GM12878 (cell line): ENCODE data around the gene SSNA1. TPM values are rescaled to one million over a fixed set of nuclear protein-coding genes. Genes with fewer than 3 reads are reported as not detected.

Experiments
- ATAC-seq: fragments of 200-7000 bp; cut with Tn5 transposase; 3 replicates; pipeline ENCODE4 v1.9.1; 2020; ENCODE audit warnings: mild to moderate bottlenecking, moderate library complexity
- BruUV-seq: library from RNA; stranded (reverse); fragments of 400-500 nt; replicated peaks from 2 replicates; lab custom pipeline; 2021; lab: Mats Ljungman, UMichigan
- CTCF ChIA-PET: fragments of 300-600 bp; sonication (Branson Sonifier 250); formaldehyde crosslinking; extraction: SDS; loops from one replicate; lab custom pipeline; 2021; ENCODE audit warnings: inconsistent platforms; lab: Yijun Ruan, JAX
- POLR2A ChIA-PET: fragments of 350-600 bp; formaldehyde crosslinking; extraction: SDS; loops from one replicate; lab custom pipeline; 2021; ENCODE audit warnings: inconsistent platforms; lab: Charles Lee
- RAD21 ChIA-PET: fragments of 300-600 bp; sonication (Branson Sonifier 250); formaldehyde crosslinking; loops from one replicate; lab custom pipeline; 2023; ENCODE audit warnings: antibody characterized with exemption; ENCODE audit not compliant: unreplicated experiment; lab: Charles Lee
- SMC1A ChIA-PET: fragments of 300-600 bp; sonication (Branson Sonifier 250); formaldehyde crosslinking; loops from one replicate; lab custom pipeline; 2023; ENCODE audit not compliant: unreplicated experiment, uncharacterized antibody; lab: Charles Lee
- DNase-seq: peaks from one replicate; pipeline ENCODE4 v3.0.0-alpha.2; 2011; ENCODE audit warnings: low read depth, low spot score
- FAIRE-seq: peaks from 3 replicates; lab custom pipeline; 2011; peaks lifted over from hg19 to GRCh38; lab: Jason Lieb, UNC
- H2AFZ ChIP-seq: 2 replicates; pipeline ENCODE4 v1.6.0; 2011; ENCODE audit warnings: low read depth, low read length, control low read depth; ENCODE audit not compliant: control insufficient read depth
- H3K27ac ChIP-seq: 2 replicates; pipeline ENCODE4 v1.5.1; 2011; ENCODE audit warnings: control low read depth; ENCODE audit not compliant: control insufficient read depth, insufficient read depth
- H3K27me3 ChIP-seq, 2 experiments: replicated peaks in 1 of 2; 2 replicates each; pipeline versions ENCODE4 v1.6.0 to v1.6.1; 2011; ENCODE audit warnings: low read length in 1 of 2; ENCODE audit not compliant: control insufficient read depth in 2 of 2, insufficient read depth in 2 of 2
- H3K36me3 ChIP-seq, 2 experiments: 2 replicates each; pipeline ENCODE4 v1.5.1; 2011; ENCODE audit warnings: low read length in 1 of 2; ENCODE audit not compliant: control insufficient read depth in 2 of 2, insufficient read depth in 2 of 2
- H3K4me1 ChIP-seq: 2 replicates; pipeline ENCODE4 v1.6.1; 2011; ENCODE audit warnings: mild to moderate bottlenecking, low read length, moderate library complexity, mixed read lengths; ENCODE audit not compliant: control insufficient read depth, insufficient read depth
- H3K4me2 ChIP-seq: 2 replicates; pipeline ENCODE4 v1.6.0; 2011; ENCODE audit warnings: control low read depth; ENCODE audit not compliant: control insufficient read depth, insufficient read depth
- H3K4me3 ChIP-seq: fragments of 200-600 bp; sonication (generic); 2 replicates; pipeline ENCODE4 v1.5.1; 2016
- H3K79me2 ChIP-seq: 2 replicates; pipeline ENCODE4 v1.6.0; 2011; ENCODE audit warnings: low read length; ENCODE audit not compliant: control insufficient read depth, insufficient read depth
- H3K9ac ChIP-seq: 2 replicates; pipeline ENCODE4 v1.8.0; 2011; ENCODE audit warnings: low read length, control low read depth, mixed read lengths; ENCODE audit not compliant: control insufficient read depth, insufficient read depth
- H3K9me3 ChIP-seq: replicated peaks from 3 replicates; pipeline ENCODE4 v1.5.1; 2011; ENCODE audit warnings: mild to moderate bottlenecking, low read length; ENCODE audit not compliant: control insufficient read depth, insufficient read depth
- H4K20me1 ChIP-seq: 2 replicates; pipeline ENCODE4 v1.6.0; 2011; ENCODE audit not compliant: control insufficient read depth, insufficient read depth
- BHLHE40 ChIP-seq, 2 experiments: fragments of 450-650 bp in 1 of 2; IDR thresholded peaks; 2 replicates each; pipeline ENCODE4 v1.6.1; 2011 to 2017; ENCODE audit warnings: low read depth in 2 of 2, borderline replicate concordance in 1 of 2, improper control_type of control experiment in 1 of 2, low read length in 1 of 2, mild to moderate bottlenecking in 1 of 2
- CBX5 ChIP-seq: sonication (generic); IDR thresholded peaks from 2 replicates; pipeline ENCODE4 v1.6.1; 2016; ENCODE audit warnings: low read depth, moderate library complexity, mild to moderate bottlenecking, inconsistent platforms
- CHD2 ChIP-seq: IDR thresholded peaks from 2 replicates; pipeline ENCODE4 v1.6.1; 2011; ENCODE audit warnings: low read depth, low read length, improper control_type of control experiment, borderline replicate concordance
- EGR1 ChIP-seq, 2 experiments: IDR thresholded peaks; 1 replicate in 1 of 2; 2 replicates in 1 of 2; pipeline ENCODE4 v1.6.1; 2011 to 2012; ENCODE audit warnings: low read depth in 2 of 2, low read length in 2 of 2, borderline replicate concordance in 1 of 2, mild to moderate bottlenecking in 1 of 2, moderate library complexity in 1 of 2
- EP300 ChIP-seq, 2 experiments: fragments of 150-350 bp in 1 of 2; IDR thresholded peaks; 2 replicates each; pipeline ENCODE4 v1.6.1; 2011 to 2012; ENCODE audit warnings: low read depth in 2 of 2, low read length in 2 of 2, borderline replicate concordance in 1 of 2, improper control_type of control experiment in 1 of 2, inconsistent platforms in 1 of 2; ENCODE audit not compliant: control insufficient read depth in 1 of 2
- IKZF2 ChIP-seq, 2 experiments: fragments of 450-650 bp; IDR thresholded peaks; 2 replicates each; pipeline ENCODE4 v1.6.1; 2017; ENCODE audit warnings: mild to moderate bottlenecking in 2 of 2, moderate library complexity in 2 of 2
- JUND ChIP-seq: IDR thresholded peaks from 2 replicates; pipeline ENCODE4 v1.6.1; 2012; ENCODE audit warnings: low read depth, mild to moderate bottlenecking, low read length, improper control_type of control experiment, moderate library complexity
- NRF1 ChIP-seq: conservative IDR thresholded peaks from 2 replicates; pipeline ENCODE4 v1.6.1; 2011; ENCODE audit warnings: mild to moderate bottlenecking, low read depth, low read length, improper control_type of control experiment
- POLR2AphosphoS5 ChIP-seq: IDR thresholded peaks from 2 replicates; pipeline ENCODE4 v1.6.1; 2011; ENCODE audit warnings: mild to moderate bottlenecking, low read length, inconsistent platforms
- SMAD1 ChIP-seq: fragments of 450-650 bp; IDR thresholded peaks from 2 replicates; pipeline ENCODE4 v1.6.1; 2018; ENCODE audit warnings: mild to moderate bottlenecking, low read depth; ENCODE audit not compliant: partially characterized antibody
- ZBED1 ChIP-seq: IDR thresholded peaks from 2 replicates; pipeline ENCODE4 v1.6.1; 2016; ENCODE audit warnings: borderline replicate concordance
- ZNF207 ChIP-seq: fragments of 450-650 bp; IDR thresholded peaks from 2 replicates; pipeline ENCODE4 v1.6.1; 2014; ENCODE audit warnings: antibody characterized with exemption, mild to moderate bottlenecking, borderline replicate concordance
- ZNF274 ChIP-seq: IDR thresholded peaks from one replicate; pipeline ENCODE4 v1.8.0; 2011; ENCODE audit not compliant: insufficient read length, insufficient read depth
- ZSCAN29 ChIP-seq: fragments of 450-650 bp; IDR thresholded peaks from 2 replicates; pipeline ENCODE4 v1.6.1; 2017; ENCODE audit warnings: mild to moderate bottlenecking, moderate library complexity
- WGBS: methylation state at CpG from one replicate; pipeline ENCODE4 v1.1.6; 2016; ENCODE audit warnings: low lambda C conversion rate; ENCODE audit not compliant: insufficient replicate concordance, insufficient coverage; ENCODE audit errors: missing lambda C conversion rate; 5-methylcytosine and 5-hydroxymethylcytosine counted together
- in situ Hi-C: fragments of 300-500 bp; cut with MboI; formaldehyde crosslinking; loops from 9 replicates; pipeline ENCODE4 v1.14.3; 2018; ENCODE audit warnings: mixed read lengths
- intact Hi-C: fragments of 100-400 bp; cut with micrococcal nuclease; formaldehyde crosslinking; loops from one replicate; pipeline ENCODE4 v1.14.2; 2022; ENCODE audit not compliant: unreplicated experiment
- polyA plus RNA-seq, 11 experiments: library from polyadenylated mRNA; depleted of rRNA in 4 of 11; unstranded in 6 of 11; stranded (reverse) in 5 of 11; fragments of >200 nt; fragmentation: Nextera tagmentation in 4 of 11; fragmentation: Illumina TruSeq in 1 of 11; extraction: Ambion mirVana in 4 of 11; extraction: Trizol in 1 of 11; gene quantifications; 1 replicate in 1 of 11; 2 replicates in 10 of 11; pipeline versions ENCODE4 v1.2.1 to v1.2.3, GENCODE V29; 2011 to 2016; ENCODE audit warnings: inconsistent platforms in 2 of 11, missing spikeins in 2 of 11, low read depth in 1 of 11
- total RNA-seq, 4 experiments: library from RNA; depleted of rRNA in 3 of 4; stranded (reverse); fragments of >200 nt in 3 of 4; fragmentation: Illumina TruSeq in 1 of 4; extraction: Trizol in 1 of 4; gene quantifications; 2 replicates each; pipeline versions ENCODE4 v1.2.1 to v1.2.3, GENCODE V29; 2013 to 2021
- TF ChIP-seq, protein P1 (sequence below): IDR thresholded peaks from 2 replicates; pipeline ENCODE4 v1.6.1; 2012; ENCODE audit warnings: low read depth, low read length, improper control_type of control experiment
- TF ChIP-seq, protein P2 (sequence below): fragments of 450-650 bp; conservative IDR thresholded peaks from 2 replicates; pipeline ENCODE4 v1.6.1; 2017; ENCODE audit warnings: mild to moderate bottlenecking, moderate library complexity
- TF ChIP-seq, protein P3 (sequence below): IDR thresholded peaks from 2 replicates; pipeline ENCODE4 v1.6.1; 2011; ENCODE audit warnings: low read depth, mild to moderate bottlenecking, low read length, moderate library complexity, borderline replicate concordance; ENCODE audit errors: extremely low read depth

SSNA1 gene
- total and polyA plus RNA-seq, 10 of the 15 experiments (the other 5 are each of a cell fraction or from before 2014, with no cell fraction given): 0.63 to 139 (median 78.0) TPM

DNA sequence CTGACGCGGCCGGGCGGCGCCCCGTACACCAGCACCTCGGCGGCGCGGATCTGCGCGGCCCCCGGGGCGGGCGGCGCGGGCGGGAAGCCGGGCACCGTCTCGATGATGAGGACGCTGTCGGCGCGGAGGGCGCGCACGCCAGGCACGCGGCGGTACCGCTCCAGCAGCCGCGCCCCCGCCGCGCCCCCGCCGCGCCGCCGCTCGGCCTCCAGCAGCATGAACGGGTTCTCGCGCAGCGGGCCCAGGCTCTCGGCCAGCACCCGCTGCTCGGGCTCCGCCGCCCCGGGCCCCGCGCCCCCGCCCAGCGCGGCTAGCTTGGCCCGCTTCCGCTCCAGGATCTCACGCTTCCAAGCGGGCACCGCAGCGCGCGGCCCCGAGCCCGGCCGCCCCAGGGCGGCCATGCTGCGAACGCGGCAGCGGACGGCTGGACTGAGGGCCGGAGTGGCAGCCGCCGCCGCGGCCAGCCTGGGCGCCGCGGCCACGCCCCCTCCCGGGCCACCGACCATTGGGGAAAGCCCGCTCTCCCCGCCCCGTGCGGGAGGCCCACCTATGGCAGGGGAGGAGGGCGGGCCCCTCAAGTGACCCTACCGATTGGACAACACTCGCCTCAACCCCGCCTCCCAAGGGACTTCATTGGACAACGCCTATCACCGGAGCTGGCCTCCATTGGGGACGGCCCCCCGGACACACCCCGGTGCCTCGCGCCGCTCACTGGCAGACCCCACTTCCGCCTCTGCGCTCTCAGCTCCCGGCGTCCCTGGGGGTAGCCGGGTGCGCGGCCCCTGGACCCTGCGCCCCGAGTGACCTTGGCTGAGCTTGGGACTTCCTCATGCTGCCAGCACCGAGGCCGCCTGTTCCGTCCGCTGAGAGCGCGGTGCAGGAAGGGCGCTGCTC lies 12.1 kb downstream of the SSNA1 start, which contains the start of gene TPRN:
Gene TPRN, minus strand, starts transcription at position 431 of the 894 bp plus-strand sequence. Its CDS starts 30 bp downstream, at position 401.
- WGBS: under 1% methylated on average over 78 of the region's 118 CpGs
- peaks cover 26% of the 10 kb centered on the region for H3K79me2 ChIP-seq
- TF ChIP-seq SMAD1: no peak
- TF ChIP-seq ZSCAN29: 0 out of 2 replicates have a peak, but pooled peaks have one; percentile 40
- TF ChIP-seq ZNF274: no peak
- peak; percentile 30; the same call in 1 of the 2 replicates for TF ChIP-seq NRF1
- peak; percentile 95 for TF ChIP-seq CHD2
- TF ChIP-seq ZNF207: no peak
- TF ChIP-seq, protein P1, sequence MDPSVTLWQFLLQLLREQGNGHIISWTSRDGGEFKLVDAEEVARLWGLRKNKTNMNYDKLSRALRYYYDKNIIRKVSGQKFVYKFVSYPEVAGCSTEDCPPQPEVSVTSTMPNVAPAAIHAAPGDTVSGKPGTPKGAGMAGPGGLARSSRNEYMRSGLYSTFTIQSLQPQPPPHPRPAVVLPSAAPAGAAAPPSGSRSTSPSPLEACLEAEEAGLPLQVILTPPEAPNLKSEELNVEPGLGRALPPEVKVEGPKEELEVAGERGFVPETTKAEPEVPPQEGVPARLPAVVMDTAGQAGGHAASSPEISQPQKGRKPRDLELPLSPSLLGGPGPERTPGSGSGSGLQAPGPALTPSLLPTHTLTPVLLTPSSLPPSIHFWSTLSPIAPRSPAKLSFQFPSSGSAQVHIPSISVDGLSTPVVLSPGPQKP: no peak
- peak; percentile 84; the same call in 1 of the 2 replicates for TF ChIP-seq POLR2AphosphoS5
- TF ChIP-seq ZBED1: no peak
- peak in 1 of 2 experiments; percentile 23; a peak in 1 of 3 replicates for TF ChIP-seq EGR1 (IDR thresholded peaks at IDR 0.05; ENCODE audit: borderline replicate concordance in 1 of 2, low read depth in 2 of 2, low read length in 2 of 2)
- TF ChIP-seq JUND: no peak
- no peak for TF ChIP-seq CBX5
- no peak for TF ChIP-seq EP300 (IDR thresholded peaks at IDR 0.05; ENCODE audit: borderline replicate concordance in 1 of 2, control insufficient read depth in 1 of 2, low read depth in 2 of 2, low read length in 2 of 2)
- TF ChIP-seq IKZF2 (IDR thresholded peaks at IDR 0.05): no peak
- TF ChIP-seq BHLHE40 (IDR thresholded peaks at IDR 0.05; ENCODE audit: borderline replicate concordance in 1 of 2, low read depth in 2 of 2, low read length in 1 of 2): peak; percentile 19 to 69; a peak in 2 of 4 replicates
- TF ChIP-seq, protein P2, sequence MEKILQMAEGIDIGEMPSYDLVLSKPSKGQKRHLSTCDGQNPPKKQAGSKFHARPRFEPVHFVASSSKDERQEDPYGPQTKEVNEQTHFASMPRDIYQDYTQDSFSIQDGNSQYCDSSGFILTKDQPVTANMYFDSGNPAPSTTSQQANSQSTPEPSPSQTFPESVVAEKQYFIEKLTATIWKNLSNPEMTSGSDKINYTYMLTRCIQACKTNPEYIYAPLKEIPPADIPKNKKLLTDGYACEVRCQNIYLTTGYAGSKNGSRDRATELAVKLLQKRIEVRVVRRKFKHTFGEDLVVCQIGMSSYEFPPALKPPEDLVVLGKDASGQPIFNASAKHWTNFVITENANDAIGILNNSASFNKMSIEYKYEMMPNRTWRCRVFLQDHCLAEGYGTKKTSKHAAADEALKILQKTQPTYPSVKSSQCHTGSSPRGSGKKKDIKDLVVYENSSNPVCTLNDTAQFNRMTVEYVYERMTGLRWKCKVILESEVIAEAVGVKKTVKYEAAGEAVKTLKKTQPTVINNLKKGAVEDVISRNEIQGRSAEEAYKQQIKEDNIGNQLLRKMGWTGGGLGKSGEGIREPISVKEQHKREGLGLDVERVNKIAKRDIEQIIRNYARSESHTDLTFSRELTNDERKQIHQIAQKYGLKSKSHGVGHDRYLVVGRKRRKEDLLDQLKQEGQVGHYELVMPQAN: peak; percentile 92
- TF ChIP-seq, protein P3, sequence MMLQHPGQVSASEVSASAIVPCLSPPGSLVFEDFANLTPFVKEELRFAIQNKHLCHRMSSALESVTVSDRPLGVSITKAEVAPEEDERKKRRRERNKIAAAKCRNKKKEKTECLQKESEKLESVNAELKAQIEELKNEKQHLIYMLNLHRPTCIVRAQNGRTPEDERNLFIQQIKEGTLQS: no peak

More for the DNA sequence above, 12.1 kb downstream of the SSNA1 start, which contains the start of gene TPRN:
- intact Hi-C loops (loop anchor here (2.0 kb wide), 2 partner anchors 22 to 78 kb away; partner anchors contain the start of gene RNF208), in situ Hi-C loops (no loop called here)
- Histone ChIP-seq H3K36me3 (no peaks in the 10 kb centered on the region), H3K4me1 (peaks cover 32% of the 10 kb centered on the region), H3K9ac (peak within 1 kb of the TSS; percentile 78), H3K4me3 (peak within 1 kb of the TSS; percentile 77), H3K4me2 (peak within 1 kb of the TSS; percentile 86), H2AFZ (peak within 1 kb of the TSS; percentile 74), H3K27me3 (no peaks in the 10 kb centered on the region), H4K20me1 (no peaks in the 10 kb centered on the region), H3K9me3 (no peaks in the 10 kb centered on the region), H3K27ac (peak within 1 kb of the TSS; percentile 62)
- CTCF ChIA-PET: interaction anchor here (0.6 to 1.9 kb wide), 7 partner anchors 12 to 76 kb away, joined by 3 to 11 read pairs (median 4); partner anchors contain the start of genes ANAPC2 and SSNA1
- ATAC-seq: peak; percentile 96
- no TSS peak for BruUV-seq
- POLR2A ChIA-PET: interaction anchor here (0.5 to 8.0 kb wide), 18 partner anchors 11 to 225 kb away, joined by 3 to 68 read pairs (median 5); partner anchors contain the start of genes CYSRT1, MAN1B1, RNF208 and SAPCD2
- RAD21 ChIA-PET: interaction anchor here (0.7 to 1.5 kb wide), 9 partner anchors 12 to 112 kb away, joined by 3 to 9 read pairs (median 4); partner anchors contain the start of genes ANAPC2, RNF208, SSNA1 and TUBB4B
- peak; percentile 99 for FAIRE-seq
- peak; percentile 95 for DNase-seq
- SMC1A ChIA-PET: interaction anchor here (1.0 to 4.6 kb wide), 5 partner anchors 11 to 253 kb away, joined by 3 to 18 read pairs (median 4); partner anchors contain the start of genes CYSRT1 and RNF208
